Stimulated activated CD8-positive, alpha-beta memory T cell treated with anti-CD3 and anti-CD28 coated beads, Interleukin-12 subunit alpha, Interleukin-12 subunit beta, amount 100 ng/mL, for 24 hours (primary cell): ENCODE measurements around the gene TMEM63A.
"Not testable (repeated sequence)": the region's sequence is repeated elsewhere in the genome, so short reads cannot be mapped to it uniquely, and the experiment has no call there.

Experiments
- DNase-seq: peaks from one replicate; pipeline ENCODE4 v3.0.0-alpha.2; 2020; ENCODE audit errors: extremely low read depth

TMEM63A gene

DNA sequence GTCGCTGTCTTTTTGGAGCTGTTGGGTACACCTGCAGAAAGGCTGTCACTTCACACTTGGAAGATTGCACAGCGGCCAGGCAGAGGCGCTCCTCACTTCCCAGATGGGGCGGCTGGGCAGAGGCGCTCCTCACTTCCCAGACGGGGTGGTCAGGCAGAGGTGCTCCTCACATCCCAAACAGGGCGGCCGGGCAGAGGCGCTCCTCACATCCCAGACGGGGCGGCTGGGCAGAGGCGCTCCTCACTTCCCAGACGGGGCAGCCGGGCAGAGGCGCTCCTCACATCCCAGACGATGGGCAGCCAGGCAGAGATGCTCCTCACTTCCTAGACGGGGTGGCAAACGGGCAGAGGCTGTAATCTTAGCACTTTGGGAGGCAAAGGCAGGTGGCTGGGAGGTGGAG lies 86.1 kb downstream of the TMEM63A start:
- not testable (repeated sequence) for DNase-seq
